ENCODE results near the gene SMARCD1. TPM values are rescaled to one million over a fixed set of nuclear protein-coding genes. Genes with fewer than 3 reads are reported as not detected.

SMARCD1 gene
- total RNA-seq, 1 donor from 2014 or later = 44.2 TPM

- Histone ChIP-seq H3K27ac (no peak overlapping the region), H3K4me3 (no peak overlapping the region), H3K9me3 (no peaks in the 10 kb centered on the region), H3K36me3 (no peaks in the 10 kb centered on the region), H3K27me3 (ENCODE audit: low read depth) (no peaks in the 10 kb centered on the region), H3K4me1 (peaks cover 9% of the 10 kb centered on the region)
- TF ChIP-seq CTCF (IDR thresholded peaks at IDR 0.05) = peak; percentile 94
- DNase-seq (peak; percentile 87), ATAC-seq (peak; percentile 92 to 93)
- intact Hi-C loops (cut with DNase I) = no loop called here
Measured at GRCh38 chr12:50074936-50075807, 10.0 kb upstream of the SMARCD1 start.

- TF ChIP-seq CTCF (IDR thresholded peaks at IDR 0.05) = no peak
- no peak overlapping the region for H3K4me3 ChIP-seq
Measured at GRCh38 chr12:50075808-50076170, 9.4 kb upstream of the SMARCD1 start.

GRCh38 chr12:50077099-50077498 lies 8.0 kb upstream of the SMARCD1 start:
- Histone ChIP-seq H3K27ac (no peak overlapping the region), H3K4me3 (no peak overlapping the region), H3K4me1 (peaks cover 3% of the 10 kb centered on the region), H3K9me3 (no peaks in the 10 kb centered on the region), H3K36me3 (no peaks in the 10 kb centered on the region), H3K27me3 (ENCODE audit: low read depth) (no peaks in the 10 kb centered on the region)
- DNase-seq = peak; percentile 32
- ATAC-seq = no peak
- TF ChIP-seq CTCF (IDR thresholded peaks at IDR 0.05) = no peak
- intact Hi-C loops (cut with DNase I) = no loop called here

More at GRCh38 chr12:50075808-50076170, 9.4 kb upstream of the SMARCD1 start:
- DNase-seq (no peak), ATAC-seq (no peak)
- Histone ChIP-seq H3K4me1 (peaks cover 5% of the 10 kb centered on the region), H3K36me3 (no peaks in the 10 kb centered on the region), H3K9me3 (no peaks in the 10 kb centered on the region), H3K27me3 (ENCODE audit: low read depth) (no peaks in the 10 kb centered on the region), H3K27ac (no peak overlapping the region)
- intact Hi-C loops (cut with DNase I) = no loop called here

- Histone ChIP-seq H3K4me1 (peaks cover 3% of the 10 kb centered on the region), H3K27me3 (ENCODE audit: low read depth) (no peaks in the 10 kb centered on the region), H3K9me3 (no peaks in the 10 kb centered on the region), H3K27ac (no peak overlapping the region), H3K36me3 (no peaks in the 10 kb centered on the region), H3K4me3 (no peak overlapping the region)
- no peak for TF ChIP-seq CTCF (IDR thresholded peaks at IDR 0.05)
- ATAC-seq (no peak), DNase-seq (peak; percentile 28)
- intact Hi-C loops (cut with DNase I) = no loop called here
Measured at GRCh38 chr12:50078281-50078680, 6.9 kb upstream of the SMARCD1 start.

GRCh38 chr12:50079771-50080170 lies 5.4 kb upstream of the SMARCD1 start:
- H3K4me1 ChIP-seq = peaks cover 3% of the 10 kb centered on the region
- no peaks in the 10 kb centered on the region for H3K9me3 ChIP-seq
- no peaks in the 10 kb centered on the region for H3K36me3 ChIP-seq
- intact Hi-C loops (cut with DNase I) = no loop called here
- DNase-seq = no peak
- no peak for TF ChIP-seq CTCF (IDR thresholded peaks at IDR 0.05)
- H3K27me3 ChIP-seq (ENCODE audit: low read depth) = no peaks in the 10 kb centered on the region
- H3K27ac ChIP-seq = no peak overlapping the region
- H3K4me3 ChIP-seq = no peak overlapping the region
- no peak for ATAC-seq

Data from lower lobe of right lung (tissue), 2 donors.